HG03139 (cell line): ENCODE results near the gene DNM1.
A peak's percentile ranks its signal among the peaks of the same experiment; 100 is the strongest.
"Not testable (repeated sequence)": the region's sequence is repeated elsewhere in the genome, so short reads cannot be mapped to it uniquely, and the experiment has no call there.

Experiments
- ATAC-seq: cut with Tn5 transposase; IDR thresholded peaks from one replicate; pipeline ENCODE4 v1.9.1; 2021; ENCODE audit not compliant: unreplicated experiment

Gene DNM1

GRCh38 chr9:128274245-128274644 lies 71.1 kb downstream of the DNM1 start:
- ATAC-seq, result no peak

GRCh38 chr9:128275198-128276007 lies 72.2 kb downstream of the DNM1 start, which contains the start of gene GOLGA2:
Gene GOLGA2 (minus strand): TSS chr9:128276007. CDS start chr9:128275976, 31 bp downstream.
- ATAC-seq, result peak; percentile 42

DNA sequence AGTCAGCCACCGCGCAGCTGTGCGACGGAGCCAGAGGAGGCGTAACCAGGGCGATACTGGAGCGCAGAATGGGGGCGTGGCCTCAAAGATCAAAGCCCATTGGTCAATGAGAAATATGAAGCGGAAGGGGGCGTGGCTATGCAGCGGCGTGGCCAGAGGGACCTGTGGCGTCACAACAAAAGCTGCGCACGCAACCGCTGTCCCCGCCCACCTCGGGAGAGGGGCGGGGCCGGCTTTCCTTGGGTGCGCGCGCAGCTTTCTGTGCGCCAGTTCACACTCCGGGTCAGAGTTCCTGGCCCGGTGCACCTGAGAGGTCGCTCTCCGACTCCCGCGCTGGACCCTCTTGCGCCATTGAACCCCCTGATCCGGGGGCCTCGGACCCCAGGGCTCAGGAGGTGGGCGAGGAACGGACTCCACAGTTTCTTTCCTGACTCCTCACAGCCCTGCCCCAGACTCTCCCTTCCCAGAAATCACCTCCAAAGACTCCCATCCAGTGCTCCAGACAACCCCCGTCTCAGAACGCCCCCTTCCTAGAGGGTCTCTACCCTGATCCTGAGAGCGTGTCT lies 72.9 kb downstream of the DNM1 start, which contains the start of gene SWI5:
TSS of gene SWI5 (plus strand) at position 269 of the 566 bp plus-strand sequence.
- ATAC-seq, result peak; percentile 90

GRCh38 chr9:128276574-128277270 lies 73.5 kb downstream of the DNM1 start:
- no peak for ATAC-seq

DNA sequence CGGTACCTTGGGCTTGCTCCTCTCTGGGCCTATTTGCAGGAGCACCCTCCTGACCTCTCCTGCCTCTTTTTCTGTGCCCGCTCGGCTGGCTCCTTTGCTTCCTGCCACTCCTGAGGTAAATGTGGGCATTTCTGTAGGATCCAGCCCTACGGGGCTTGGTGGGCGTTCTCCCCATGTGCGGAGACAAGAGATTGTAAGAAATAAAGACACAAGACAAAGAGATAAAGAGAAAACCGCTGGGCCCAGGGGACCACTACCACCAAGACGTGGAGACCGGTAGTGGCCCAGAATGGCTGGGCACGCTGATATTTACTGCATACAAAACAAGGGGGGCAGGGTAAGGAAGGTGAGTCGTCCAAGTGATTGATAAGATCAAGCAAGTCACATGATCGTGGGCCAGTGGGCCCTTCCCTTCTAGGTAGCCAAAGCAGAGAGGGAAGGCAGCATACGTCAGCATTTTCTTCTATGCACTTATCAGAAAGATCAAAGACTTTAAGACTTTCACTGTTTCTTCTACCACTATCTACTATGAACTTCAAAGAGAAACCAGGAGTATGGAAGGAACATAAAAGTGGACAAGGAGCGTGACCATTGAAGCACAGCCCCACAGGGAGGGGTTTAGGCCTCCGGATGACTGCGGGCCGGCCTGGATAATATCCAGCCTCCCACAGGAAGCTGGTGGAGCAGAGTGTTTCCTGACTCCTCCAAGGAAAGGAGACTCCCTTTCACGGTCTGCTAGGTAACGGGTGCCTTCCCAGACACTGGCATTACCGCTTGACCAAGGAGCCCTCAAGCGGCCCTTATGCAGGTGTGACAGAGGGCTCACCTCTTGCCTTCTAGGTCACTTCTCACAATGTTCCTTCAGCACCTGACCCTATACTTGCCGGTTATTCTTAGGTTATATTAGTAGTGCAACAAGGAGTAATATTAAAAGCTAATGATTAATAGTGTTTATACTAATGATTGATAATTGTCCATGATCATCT lies 76.2 kb downstream of the DNM1 start:
- not testable (repeated sequence) for ATAC-seq

- ATAC-seq, result no peak
Observed at GRCh38 chr9:128280084-128280622, 77.0 kb downstream of the DNM1 start.

GRCh38 chr9:128282500-128282899 lies 79.3 kb downstream of the DNM1 start:
- no peak for ATAC-seq

DNA sequence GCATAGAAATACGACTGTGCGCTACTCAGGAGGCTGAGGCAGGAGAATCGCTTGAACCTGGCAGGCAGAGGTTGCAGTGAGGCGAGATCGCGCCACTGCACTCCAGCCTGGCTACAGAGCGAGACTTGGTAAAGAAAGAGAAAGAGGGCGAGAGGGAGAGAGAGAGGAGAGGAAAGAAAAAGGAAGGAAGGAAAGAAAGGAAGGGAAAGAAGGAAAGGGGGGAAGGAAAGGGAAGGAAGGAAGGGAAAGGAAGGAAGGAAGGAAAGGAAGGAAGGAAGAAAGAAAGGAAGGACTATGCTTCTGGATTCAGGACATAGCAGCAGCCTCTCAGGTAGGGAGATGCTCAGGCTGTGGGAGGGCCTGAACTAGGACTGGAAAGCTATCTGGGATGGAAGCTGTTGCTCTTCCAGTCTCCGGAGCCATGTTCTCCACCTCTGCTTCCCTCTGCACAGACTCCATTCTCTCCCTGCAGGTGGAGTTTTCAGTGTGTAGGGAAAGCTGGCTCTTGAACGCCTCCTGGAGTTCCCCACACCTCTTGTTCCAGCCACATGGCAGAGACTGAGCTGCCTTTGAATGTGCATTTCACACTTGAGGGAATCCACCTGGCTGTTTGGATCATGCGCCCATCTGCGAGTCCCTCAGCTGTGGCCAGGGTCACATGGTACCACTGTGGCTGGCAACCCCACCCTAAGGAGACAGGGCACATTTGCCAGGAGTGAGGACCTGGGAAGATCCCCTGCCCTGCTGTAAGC lies 82.0 kb downstream of the DNM1 start:
- no peak for ATAC-seq

- no peak for ATAC-seq
Observed at GRCh38 chr9:128286440-128286839, 83.3 kb downstream of the DNM1 start.

GRCh38 chr9:128288273-128289004 lies 85.3 kb downstream of the DNM1 start:
- ATAC-seq, result no peak

- ATAC-seq, result no peak
Observed at GRCh38 chr9:128292009-128292408, 88.8 kb downstream of the DNM1 start.

- ATAC-seq, result no peak
Observed at GRCh38 chr9:128293091-128293490, 89.9 kb downstream of the DNM1 start.

DNA sequence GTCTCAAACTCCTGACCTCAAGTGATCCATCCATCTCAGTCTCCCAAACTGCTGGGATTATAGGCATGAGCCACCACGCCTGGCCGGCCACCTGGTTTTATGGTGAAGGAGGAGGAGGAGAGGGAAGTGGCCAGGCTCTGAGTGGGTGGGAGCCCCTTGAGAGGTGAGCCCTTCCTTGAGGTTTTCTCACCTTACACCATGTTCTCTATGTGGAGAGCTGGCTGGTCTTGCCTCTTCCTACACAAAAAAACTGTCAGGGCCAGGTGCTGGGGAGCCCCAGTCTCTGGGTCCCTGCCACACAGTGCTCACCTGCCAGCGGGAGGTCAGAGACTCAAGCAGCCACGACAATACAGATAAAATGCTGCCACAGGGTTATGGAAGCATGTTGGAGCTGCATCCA lies 91.0 kb downstream of the DNM1 start:
- ATAC-seq, result no peak

DNA sequence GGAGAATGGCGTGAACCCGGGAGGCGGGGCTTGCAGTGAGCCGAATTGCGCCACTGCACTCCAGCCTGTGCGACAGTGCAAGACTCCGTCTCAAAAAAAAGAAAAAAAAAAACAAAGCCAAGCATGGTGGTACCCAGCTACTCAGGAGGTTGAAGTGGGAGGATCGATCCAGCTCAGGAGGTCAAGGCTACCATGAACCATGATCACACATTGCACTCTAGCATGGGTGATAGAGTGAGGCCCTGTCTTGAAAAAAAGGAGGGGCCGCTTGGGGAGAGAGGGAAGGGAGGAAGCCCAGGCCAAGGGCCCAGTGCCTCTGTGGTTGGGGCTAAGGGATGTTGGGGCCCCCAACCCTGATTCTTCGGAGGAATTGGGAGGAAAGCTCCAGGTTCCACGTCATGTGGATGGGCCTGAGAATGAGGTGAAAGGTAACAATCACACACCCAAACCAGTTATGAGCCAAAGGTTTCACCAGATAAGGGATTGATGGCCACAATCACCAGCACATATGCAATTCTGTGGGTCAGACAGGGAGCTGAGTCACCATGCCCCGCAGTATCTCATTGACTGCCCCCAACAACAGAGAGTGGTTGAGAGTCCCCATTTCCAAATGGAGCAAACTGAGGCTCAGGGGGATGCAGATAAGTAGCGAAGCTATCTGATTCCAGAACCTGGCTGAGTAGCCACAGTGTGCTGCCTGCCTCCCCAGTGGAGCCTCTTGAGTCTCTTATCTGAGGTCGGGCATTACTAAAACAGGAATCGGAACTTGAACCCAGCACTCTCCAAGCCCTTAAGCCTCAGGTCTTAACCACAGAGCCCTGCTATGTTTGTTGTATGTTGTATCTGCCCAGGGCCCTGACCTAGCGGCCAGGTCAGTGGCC lies 93.4 kb downstream of the DNM1 start:
- ATAC-seq, result no peak

DNA sequence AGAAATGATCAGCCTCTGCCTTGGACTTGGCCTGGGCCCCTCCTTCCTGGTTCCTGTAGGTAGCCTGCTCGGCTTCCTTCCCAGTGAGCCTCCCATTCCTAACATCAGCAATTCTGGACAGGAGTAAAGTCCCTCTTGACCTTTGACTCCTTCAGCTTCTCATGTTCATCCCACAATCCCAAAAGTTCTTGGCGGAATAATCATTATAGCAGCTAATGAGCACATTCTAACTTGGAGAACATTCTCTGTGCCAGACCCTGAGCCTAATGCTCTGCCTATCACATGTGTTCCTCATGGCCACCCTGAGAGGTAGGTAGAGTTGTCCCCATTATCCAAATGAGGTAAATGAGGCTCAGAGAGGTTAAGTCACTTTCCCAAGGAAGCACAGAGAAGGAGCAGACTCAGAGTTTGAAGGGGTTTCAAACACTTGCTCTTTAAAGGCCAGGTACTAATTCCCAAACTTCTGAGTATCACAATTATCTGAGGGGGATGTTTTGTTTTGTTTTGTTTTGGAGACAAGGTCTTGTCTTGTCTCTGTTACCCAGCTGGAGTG lies 94.1 kb downstream of the DNM1 start:
- ATAC-seq, result no peak

GRCh38 chr9:128298535-128299482 lies 95.6 kb downstream of the DNM1 start:
- no peak for ATAC-seq
